OCI-M1 (cell line): ENCODE measurements around the gene RSPH3.
"Not testable (repeated sequence)": the region's sequence is repeated elsewhere in the genome, so short reads cannot be mapped to it uniquely, and the experiment has no call there.

Experiments
- DNase-seq: peaks from one replicate; lab custom pipeline; 2025; lab: John Stamatoyannopoulos, UW

RSPH3 gene

GRCh38 chr6:159023893-159024292 lies 23.9 kb upstream of the RSPH3 start:
- no peak for DNase-seq

GRCh38 chr6:159020011-159020410 lies 20.0 kb upstream of the RSPH3 start:
- no peak for DNase-seq

GRCh38 chr6:159017757-159018559 lies 18.0 kb upstream of the RSPH3 start:
- DNase-seq, result no peak

GRCh38 chr6:159014406-159014805 lies 14.4 kb upstream of the RSPH3 start:
- DNase-seq, result peak; percentile 30

- DNase-seq, result peak; percentile 77
Measured at GRCh38 chr6:159013229-159013628, 13.2 kb upstream of the RSPH3 start.

GRCh38 chr6:159012201-159012600 lies 12.2 kb upstream of the RSPH3 start:
- DNase-seq, result no peak

- not testable (repeated sequence) for DNase-seq
Measured at GRCh38 chr6:159010037-159010612, 10.1 kb upstream of the RSPH3 start.

GRCh38 chr6:159008656-159009288 lies 8.8 kb upstream of the RSPH3 start:
- peak; percentile 77 for DNase-seq

- no peak for DNase-seq
Measured at GRCh38 chr6:159007510-159007909, 7.5 kb upstream of the RSPH3 start.

- no peak for DNase-seq
Measured at GRCh38 chr6:159005436-159005835, 5.4 kb upstream of the RSPH3 start.

- no peak for DNase-seq
Measured at GRCh38 chr6:159004592-159004991, 4.6 kb upstream of the RSPH3 start.

- DNase-seq, result no peak
Measured at GRCh38 chr6:159002432-159003155, 2.6 kb upstream of the RSPH3 start.

- peak; percentile 57 for DNase-seq
Measured at GRCh38 chr6:158999154-158999665, 792 bp downstream of the RSPH3 start.

GRCh38 chr6:158996856-158997255 lies 3.1 kb downstream of the RSPH3 start:
- no peak for DNase-seq

GRCh38 chr6:158993639-158994038 lies 6.4 kb downstream of the RSPH3 start:
- DNase-seq, result no peak

- DNase-seq, result no peak
Measured at GRCh38 chr6:158991017-158991723, 8.8 kb downstream of the RSPH3 start.

- DNase-seq, result not testable (repeated sequence)
Measured at GRCh38 chr6:158989711-158990110, 10.3 kb downstream of the RSPH3 start.

- no peak for DNase-seq
Measured at GRCh38 chr6:158988477-158988876, 11.5 kb downstream of the RSPH3 start.

- DNase-seq, result no peak
Measured at GRCh38 chr6:158987657-158988056, 12.3 kb downstream of the RSPH3 start.

GRCh38 chr6:158978757-158979156 lies 21.2 kb downstream of the RSPH3 start:
- DNase-seq, result no peak

- no peak for DNase-seq
Measured at GRCh38 chr6:158977382-158977781, 22.6 kb downstream of the RSPH3 start.
